Measurements from ENCODE around the gene HHIPL1. TPM values are rescaled to one million over a fixed set of nuclear protein-coding genes. Genes with fewer than 3 reads are reported as not detected.

Gene HHIPL1
- total and polyA plus RNA-seq, 2 of the 8 experiments (the other 6 are each of a cell fraction or from before 2014, with no cell fraction given), result 1.5 to 2.6 TPM

DNA sequence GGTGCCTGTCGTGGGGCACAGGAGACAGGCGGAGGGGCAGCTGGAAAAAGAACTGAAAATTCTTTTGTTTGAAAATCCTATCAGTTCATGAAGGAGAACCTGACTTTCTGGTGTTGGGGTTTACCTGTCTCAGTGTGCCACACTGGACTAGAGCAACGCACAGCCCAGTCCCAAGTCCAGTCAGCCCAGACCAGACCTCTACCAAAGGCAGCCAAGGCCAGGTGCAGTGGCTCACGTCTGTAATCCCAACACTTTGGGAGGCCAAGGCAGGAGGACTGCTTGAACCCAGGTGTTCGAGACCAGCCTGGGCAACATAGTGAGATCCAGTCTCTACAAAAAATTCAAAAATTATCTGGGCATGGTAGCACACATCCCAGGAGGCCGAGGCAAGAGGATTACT is 45.5 kb upstream of the HHIPL1 start (continued):
- TF ChIP-seq, protein P1, sequence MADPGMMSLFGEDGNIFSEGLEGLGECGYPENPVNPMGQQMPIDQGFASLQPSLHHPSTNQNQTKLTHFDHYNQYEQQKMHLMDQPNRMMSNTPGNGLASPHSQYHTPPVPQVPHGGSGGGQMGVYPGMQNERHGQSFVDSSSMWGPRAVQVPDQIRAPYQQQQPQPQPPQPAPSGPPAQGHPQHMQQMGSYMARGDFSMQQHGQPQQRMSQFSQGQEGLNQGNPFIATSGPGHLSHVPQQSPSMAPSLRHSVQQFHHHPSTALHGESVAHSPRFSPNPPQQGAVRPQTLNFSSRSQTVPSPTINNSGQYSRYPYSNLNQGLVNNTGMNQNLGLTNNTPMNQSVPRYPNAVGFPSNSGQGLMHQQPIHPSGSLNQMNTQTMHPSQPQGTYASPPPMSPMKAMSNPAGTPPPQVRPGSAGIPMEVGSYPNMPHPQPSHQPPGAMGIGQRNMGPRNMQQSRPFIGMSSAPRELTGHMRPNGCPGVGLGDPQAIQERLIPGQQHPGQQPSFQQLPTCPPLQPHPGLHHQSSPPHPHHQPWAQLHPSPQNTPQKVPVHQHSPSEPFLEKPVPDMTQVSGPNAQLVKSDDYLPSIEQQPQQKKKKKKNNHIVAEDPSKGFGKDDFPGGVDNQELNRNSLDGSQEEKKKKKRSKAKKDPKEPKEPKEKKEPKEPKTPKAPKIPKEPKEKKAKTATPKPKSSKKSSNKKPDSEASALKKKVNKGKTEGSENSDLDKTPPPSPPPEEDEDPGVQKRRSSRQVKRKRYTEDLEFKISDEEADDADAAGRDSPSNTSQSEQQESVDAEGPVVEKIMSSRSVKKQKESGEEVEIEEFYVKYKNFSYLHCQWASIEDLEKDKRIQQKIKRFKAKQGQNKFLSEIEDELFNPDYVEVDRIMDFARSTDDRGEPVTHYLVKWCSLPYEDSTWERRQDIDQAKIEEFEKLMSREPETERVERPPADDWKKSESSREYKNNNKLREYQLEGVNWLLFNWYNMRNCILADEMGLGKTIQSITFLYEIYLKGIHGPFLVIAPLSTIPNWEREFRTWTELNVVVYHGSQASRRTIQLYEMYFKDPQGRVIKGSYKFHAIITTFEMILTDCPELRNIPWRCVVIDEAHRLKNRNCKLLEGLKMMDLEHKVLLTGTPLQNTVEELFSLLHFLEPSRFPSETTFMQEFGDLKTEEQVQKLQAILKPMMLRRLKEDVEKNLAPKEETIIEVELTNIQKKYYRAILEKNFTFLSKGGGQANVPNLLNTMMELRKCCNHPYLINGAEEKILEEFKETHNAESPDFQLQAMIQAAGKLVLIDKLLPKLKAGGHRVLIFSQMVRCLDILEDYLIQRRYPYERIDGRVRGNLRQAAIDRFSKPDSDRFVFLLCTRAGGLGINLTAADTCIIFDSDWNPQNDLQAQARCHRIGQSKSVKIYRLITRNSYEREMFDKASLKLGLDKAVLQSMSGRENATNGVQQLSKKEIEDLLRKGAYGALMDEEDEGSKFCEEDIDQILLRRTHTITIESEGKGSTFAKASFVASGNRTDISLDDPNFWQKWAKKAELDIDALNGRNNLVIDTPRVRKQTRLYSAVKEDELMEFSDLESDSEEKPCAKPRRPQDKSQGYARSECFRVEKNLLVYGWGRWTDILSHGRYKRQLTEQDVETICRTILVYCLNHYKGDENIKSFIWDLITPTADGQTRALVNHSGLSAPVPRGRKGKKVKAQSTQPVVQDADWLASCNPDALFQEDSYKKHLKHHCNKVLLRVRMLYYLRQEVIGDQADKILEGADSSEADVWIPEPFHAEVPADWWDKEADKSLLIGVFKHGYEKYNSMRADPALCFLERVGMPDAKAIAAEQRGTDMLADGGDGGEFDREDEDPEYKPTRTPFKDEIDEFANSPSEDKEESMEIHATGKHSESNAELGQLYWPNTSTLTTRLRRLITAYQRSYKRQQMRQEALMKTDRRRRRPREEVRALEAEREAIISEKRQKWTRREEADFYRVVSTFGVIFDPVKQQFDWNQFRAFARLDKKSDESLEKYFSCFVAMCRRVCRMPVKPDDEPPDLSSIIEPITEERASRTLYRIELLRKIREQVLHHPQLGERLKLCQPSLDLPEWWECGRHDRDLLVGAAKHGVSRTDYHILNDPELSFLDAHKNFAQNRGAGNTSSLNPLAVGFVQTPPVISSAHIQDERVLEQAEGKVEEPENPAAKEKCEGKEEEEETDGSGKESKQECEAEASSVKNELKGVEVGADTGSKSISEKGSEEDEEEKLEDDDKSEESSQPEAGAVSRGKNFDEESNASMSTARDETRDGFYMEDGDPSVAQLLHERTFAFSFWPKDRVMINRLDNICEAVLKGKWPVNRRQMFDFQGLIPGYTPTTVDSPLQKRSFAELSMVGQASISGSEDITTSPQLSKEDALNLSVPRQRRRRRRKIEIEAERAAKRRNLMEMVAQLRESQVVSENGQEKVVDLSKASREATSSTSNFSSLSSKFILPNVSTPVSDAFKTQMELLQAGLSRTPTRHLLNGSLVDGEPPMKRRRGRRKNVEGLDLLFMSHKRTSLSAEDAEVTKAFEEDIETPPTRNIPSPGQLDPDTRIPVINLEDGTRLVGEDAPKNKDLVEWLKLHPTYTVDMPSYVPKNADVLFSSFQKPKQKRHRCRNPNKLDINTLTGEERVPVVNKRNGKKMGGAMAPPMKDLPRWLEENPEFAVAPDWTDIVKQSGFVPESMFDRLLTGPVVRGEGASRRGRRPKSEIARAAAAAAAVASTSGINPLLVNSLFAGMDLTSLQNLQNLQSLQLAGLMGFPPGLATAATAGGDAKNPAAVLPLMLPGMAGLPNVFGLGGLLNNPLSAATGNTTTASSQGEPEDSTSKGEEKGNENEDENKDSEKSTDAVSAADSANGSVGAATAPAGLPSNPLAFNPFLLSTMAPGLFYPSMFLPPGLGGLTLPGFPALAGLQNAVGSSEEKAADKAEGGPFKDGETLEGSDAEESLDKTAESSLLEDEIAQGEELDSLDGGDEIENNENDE (IDR thresholded peaks at IDR 0.05; ENCODE audit: insufficient replicate concordance, low read length), result no peak
- TF ChIP-seq NRF1 (IDR thresholded peaks at IDR 0.05; ENCODE audit: low read depth, low read length), result no peak
- no peak for TF ChIP-seq KDM4A (IDR thresholded peaks at IDR 0.05; ENCODE audit: low read depth, low read length, severe bottlenecking)
- no peak for TF ChIP-seq KDM5A (IDR thresholded peaks at IDR 0.05; ENCODE audit: low read length)

Measured in H1 (cell line).